Mesenchymal stem cell (in vitro differentiated cells and primary cell): ENCODE results near the gene TAF8. TPM values are rescaled to one million over a fixed set of nuclear protein-coding genes. Genes with fewer than 3 reads are reported as not detected.

Experiments
- DNase-seq: peaks from one replicate; pipeline ENCODE4 v3.0.0-alpha.2; 2013
- H2AFZ ChIP-seq: one replicate; pipeline ENCODE4 v1.6.1; 2013; ENCODE audit warnings: low read depth, mild to moderate bottlenecking, control low read depth, inconsistent platforms, low read length, moderate library complexity
- H2AK5ac ChIP-seq: 2 replicates; pipeline ENCODE4 v1.6.1; 2013; ENCODE audit warnings: low read length, moderate library complexity, mild to moderate bottlenecking, inconsistent platforms; ENCODE audit not compliant: severe bottlenecking
- H2BK120ac ChIP-seq: one replicate; pipeline ENCODE4 v1.6.1; 2013; ENCODE audit warnings: low read depth, mild to moderate bottlenecking, inconsistent platforms, low read length, moderate library complexity
- H2BK12ac ChIP-seq, 2 experiments: one replicate each; pipeline ENCODE4 v1.6.1; 2013; ENCODE audit warnings: inconsistent platforms in 2 of 2, low read length in 2 of 2, mild to moderate bottlenecking in 2 of 2, moderate library complexity in 2 of 2, control low read depth in 1 of 2
- H2BK15ac ChIP-seq: one replicate; pipeline ENCODE4 v1.6.1; 2013; ENCODE audit warnings: mild to moderate bottlenecking, low read depth, inconsistent platforms; ENCODE audit not compliant: poor library complexity, severe bottlenecking
- H2BK5ac ChIP-seq: 2 replicates; pipeline ENCODE4 v1.6.1; 2013; ENCODE audit warnings: low read depth, mild to moderate bottlenecking, low read length, control low read depth, inconsistent platforms; ENCODE audit not compliant: poor library complexity, severe bottlenecking
- H3K14ac ChIP-seq, 2 experiments: one replicate each; pipeline ENCODE4 v1.6.1; 2013; ENCODE audit warnings: inconsistent platforms in 2 of 2, low read length in 2 of 2, control low read depth in 1 of 2, mild to moderate bottlenecking in 1 of 2, moderate library complexity in 1 of 2
- H3K18ac ChIP-seq, 2 experiments: one replicate each; pipeline ENCODE4 v1.6.1; 2013; ENCODE audit warnings: inconsistent platforms in 2 of 2, low read length in 2 of 2, control low read depth in 1 of 2, low read depth in 1 of 2, mild to moderate bottlenecking in 1 of 2
- H3K23ac ChIP-seq, 2 experiments: one replicate each; pipeline ENCODE4 v1.6.1; 2013; ENCODE audit warnings: inconsistent platforms in 2 of 2, low read length in 2 of 2, mild to moderate bottlenecking in 2 of 2, moderate library complexity in 2 of 2, control low read depth in 1 of 2
- H3K27ac ChIP-seq: 2 replicates; pipeline ENCODE4 v1.5.1; 2013; ENCODE audit warnings: mild to moderate bottlenecking, moderate library complexity, low read length, control low read depth, inconsistent platforms; ENCODE audit not compliant: poor library complexity, severe bottlenecking
- H3K27me3 ChIP-seq, 2 experiments: 2 replicates each; pipeline versions ENCODE4 v1.6.1 to v1.7.0; 2013; ENCODE audit warnings: low read length in 2 of 2, mild to moderate bottlenecking in 2 of 2, moderate library complexity in 2 of 2, control low read depth in 1 of 2, inconsistent platforms in 1 of 2; ENCODE audit not compliant: control insufficient read depth in 1 of 2, insufficient read depth in 1 of 2
- H3K36me3 ChIP-seq, 2 experiments: 2 replicates each; pipeline versions ENCODE4 v1.6.1 to v1.7.0; 2013; ENCODE audit warnings: low read length in 2 of 2, control low read depth in 1 of 2, inconsistent platforms in 1 of 2, low read depth in 1 of 2, mild to moderate bottlenecking in 1 of 2; ENCODE audit not compliant: insufficient read depth in 2 of 2, control insufficient read depth in 1 of 2
- H3K4ac ChIP-seq, 2 experiments: one replicate each; pipeline ENCODE4 v1.6.1; 2013; ENCODE audit warnings: inconsistent platforms in 2 of 2, low read length in 2 of 2, mild to moderate bottlenecking in 2 of 2, moderate library complexity in 2 of 2, control low read depth in 1 of 2, low read depth in 1 of 2
- H3K4me1 ChIP-seq: 2 replicates; pipeline ENCODE4 v1.6.1; 2013; ENCODE audit warnings: low read depth, low read length, control low read depth; ENCODE audit not compliant: control insufficient read depth, insufficient read depth
- H3K4me2 ChIP-seq: 2 replicates; pipeline ENCODE4 v1.6.1; 2013; ENCODE audit warnings: low read length, mild to moderate bottlenecking, inconsistent platforms; ENCODE audit not compliant: poor library complexity, severe bottlenecking
- H3K4me3 ChIP-seq, 2 experiments: 2 replicates each; pipeline versions ENCODE4 v1.5.1 to v1.7.0; 2013; ENCODE audit warnings: low read length in 2 of 2, mild to moderate bottlenecking in 2 of 2, control low read depth in 1 of 2, low read depth in 1 of 2; ENCODE audit not compliant: insufficient read depth in 1 of 2
- H3K79me1 ChIP-seq: replicated peaks from 2 replicates; pipeline ENCODE4 v1.6.1; 2013; ENCODE audit warnings: mild to moderate bottlenecking, control low read depth, low read length, inconsistent platforms; ENCODE audit not compliant: poor library complexity, severe bottlenecking
- H3K9ac ChIP-seq: 2 replicates; pipeline ENCODE4 v1.7.0; 2013; ENCODE audit warnings: mild to moderate bottlenecking, low read length, moderate library complexity
- H3K9me3 ChIP-seq: 2 replicates; pipeline ENCODE4 v1.7.0; 2013; ENCODE audit warnings: mild to moderate bottlenecking, low read length; ENCODE audit not compliant: control insufficient read depth
- H4K8ac ChIP-seq: one replicate; pipeline ENCODE4 v1.6.1; 2013; ENCODE audit warnings: inconsistent platforms, mild to moderate bottlenecking, low read length, moderate library complexity
- H4K91ac ChIP-seq: one replicate; pipeline ENCODE4 v1.6.1; 2013; ENCODE audit warnings: mild to moderate bottlenecking, low read length, inconsistent platforms
- WGBS: methylation state at CpG from one replicate; pipeline ENCODE4 v1.1.7; 2013; ENCODE audit warnings: mixed read lengths; 5-methylcytosine and 5-hydroxymethylcytosine counted together
- small RNA-seq: library from polyadenylated mRNA; stranded (forward); fragments of <200 nt; extraction: miRNeasy Mini kit (QIAGEN cat#:217004); gene quantifications from one replicate; pipeline ENCODE3, GENCODE V24; 2013; ENCODE audit warnings: low read depth

Gene TAF8

GRCh38 chr6:42135161-42135560 lies 84.8 kb downstream of the TAF8 start:
- Histone ChIP-seq H2BK15ac (no peak overlapping the region), H3K4ac (no peak overlapping the region), H2BK12ac (peak overlapping the region in 1 of 2 experiments; percentile 33), H3K9me3 (no peaks in the 10 kb centered on the region), H3K9ac (no peak overlapping the region), H3K4me3 (no peak overlapping the region), H2BK120ac (no peak overlapping the region), H4K91ac (peak overlapping the region; percentile 53), H3K27ac (no peak overlapping the region), H3K23ac (no peak overlapping the region), H4K8ac (no peak overlapping the region), H3K27me3 (no peaks in the 10 kb centered on the region), H3K79me1 (peaks cover 15% of the 10 kb centered on the region), H3K18ac (no peak overlapping the region), H3K4me1 (peaks cover 33% of the 10 kb centered on the region), H2AK5ac (no peak overlapping the region), H2AFZ (no peak overlapping the region), H3K4me2 (no peak overlapping the region), H2BK5ac (no peak overlapping the region), H3K14ac (no peak overlapping the region), H3K36me3 (peaks cover 0 to 3% of the 10 kb centered on the region in 2 experiments)
- DNase-seq = no peak
- WGBS = 97% methylated on average over 12 of the region's 12 CpGs

DNA sequence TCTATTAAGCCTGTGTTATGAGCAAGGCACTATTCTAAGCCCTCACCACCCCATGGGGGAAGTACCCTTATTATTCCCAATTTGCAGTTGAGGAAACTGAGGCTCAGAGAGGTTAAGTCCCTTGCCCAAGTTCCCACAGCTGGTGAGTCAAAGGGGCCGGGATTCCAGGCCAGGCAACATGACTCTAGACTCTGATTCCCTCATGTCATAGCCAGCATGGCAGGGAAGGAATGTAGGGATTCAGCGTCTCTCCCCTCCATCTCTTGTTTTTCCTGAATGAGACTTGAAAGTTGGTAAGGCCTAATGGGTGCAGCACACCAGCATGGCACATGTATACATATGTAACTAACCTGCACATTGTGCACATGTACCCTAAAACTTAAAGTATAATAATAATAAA lies 85.4 kb downstream of the TAF8 start:
- peaks cover 15% of the 10 kb centered on the region for H3K79me1 ChIP-seq
- H2BK15ac ChIP-seq = no peak overlapping the region
- no peaks in the 10 kb centered on the region for H3K27me3 ChIP-seq
- no peak overlapping the region for H2BK120ac ChIP-seq
- no peak overlapping the region for H2BK12ac ChIP-seq
- no peak for DNase-seq
- no peak overlapping the region for H3K27ac ChIP-seq
- H4K91ac ChIP-seq = no peak overlapping the region
- H3K4me1 ChIP-seq = peaks cover 36% of the 10 kb centered on the region
- peaks cover 0 to 3% of the 10 kb centered on the region in 2 experiments for H3K36me3 ChIP-seq
- no peak overlapping the region for H3K9ac ChIP-seq
- H3K18ac ChIP-seq = no peak overlapping the region
- no peak overlapping the region for H4K8ac ChIP-seq
- H3K4me3 ChIP-seq = no peak overlapping the region
- no peak overlapping the region for H3K14ac ChIP-seq
- H3K9me3 ChIP-seq = no peaks in the 10 kb centered on the region
- no peak overlapping the region for H3K4me2 ChIP-seq
- no peak overlapping the region for H3K23ac ChIP-seq
- H3K4ac ChIP-seq = no peak overlapping the region
- WGBS = 77% methylated on average over 1 of the region's 2 CpGs
- H2AFZ ChIP-seq = no peak overlapping the region
- H2AK5ac ChIP-seq = no peak overlapping the region
- no peak overlapping the region for H2BK5ac ChIP-seq

GRCh38 chr6:42136508-42137193 lies 86.3 kb downstream of the TAF8 start:
- WGBS = 19% methylated on average over 14 of the region's 14 CpGs
- Histone ChIP-seq H3K14ac (peak overlapping the region in 1 of 2 experiments; percentile 1), H2BK5ac (no peak overlapping the region), H3K36me3 (peaks cover 0 to 3% of the 10 kb centered on the region in 2 experiments), H2AK5ac (peak overlapping the region; percentile 86), H3K9ac (peak overlapping the region; percentile 55), H3K9me3 (no peaks in the 10 kb centered on the region), H2BK120ac (no peak overlapping the region), H3K79me1 (peaks cover 15% of the 10 kb centered on the region), H4K91ac (peak overlapping the region; percentile 0), H3K4ac (peak overlapping the region in 1 of 2 experiments; percentile 40), H3K4me1 (peaks cover 43% of the 10 kb centered on the region), H2BK15ac (no peak overlapping the region), H3K4me2 (no peak overlapping the region), H4K8ac (peak overlapping the region; percentile 30), H3K18ac (peak overlapping the region; percentile 22 to 59), H3K27ac (peak overlapping the region; percentile 66), H2BK12ac (peak overlapping the region in 1 of 2 experiments; percentile 4), H3K27me3 (no peaks in the 10 kb centered on the region), H3K4me3 (peak overlapping the region in 1 of 2 experiments; percentile 28), H3K23ac (no peak overlapping the region), H2AFZ (peak overlapping the region; percentile 8)
- DNase-seq = peak; percentile 71

Small RNAs within 50 kb of the gene (small RNA-seq; reads per million reads assigned to genes)
- gene RNU6-761P = not detected
